Measurements from ENCODE around the gene CCDC81.

CCDC81 gene

DNA sequence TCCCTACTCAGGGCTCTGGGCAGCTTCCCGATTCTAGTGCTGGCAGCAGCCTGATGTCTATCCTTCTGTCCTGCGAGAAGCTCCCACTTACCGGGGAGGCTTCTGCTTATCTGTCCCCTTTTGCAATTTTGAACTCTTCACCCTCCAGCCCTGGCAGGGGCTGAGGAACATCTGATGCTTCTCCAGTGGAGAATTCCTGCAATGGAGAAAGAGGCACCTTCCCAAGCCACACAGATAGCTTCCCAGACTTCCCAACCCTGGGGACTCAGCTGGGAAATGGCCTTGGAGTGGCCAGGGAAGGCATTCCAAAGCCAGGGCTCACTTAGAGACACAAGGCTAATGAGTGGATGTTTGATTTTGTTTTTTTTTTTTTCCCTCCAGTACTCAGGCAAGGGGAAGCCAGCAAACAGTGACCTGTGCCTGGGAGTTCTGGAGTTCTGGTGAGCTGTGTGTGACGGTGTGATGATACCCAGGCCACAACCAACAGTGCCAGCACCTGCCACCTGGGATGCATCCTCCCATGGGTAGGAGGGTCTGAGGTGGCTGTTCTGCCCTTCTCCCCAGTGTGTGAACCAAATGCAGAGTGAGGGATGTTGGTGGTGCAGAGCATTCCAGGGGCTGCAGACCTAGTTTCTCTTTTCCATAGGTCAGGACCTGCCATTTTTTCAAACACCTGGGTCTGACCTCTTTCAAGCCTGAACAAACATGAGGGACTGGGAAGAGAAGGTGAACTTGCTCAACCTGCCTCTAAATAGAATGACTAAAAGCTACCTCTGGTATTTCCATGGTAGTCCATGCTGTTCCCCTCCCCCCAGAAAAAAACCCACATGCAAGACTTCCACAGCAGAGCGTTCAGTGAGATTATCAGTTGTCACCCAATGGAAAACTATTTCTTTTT lies 95.1 kb downstream of the CCDC81 start:
- no peak for DNase-seq
